Anterior cingulate cortex (tissue), 58 donors: ENCODE measurements around the gene HHIPL1.
"Not testable (repeated sequence)": the region's sequence is repeated elsewhere in the genome, so short reads cannot be mapped to it uniquely, and the experiment has no call there.

Experiments used
- DNase-seq, 58 donors: peaks; one replicate each; lab custom pipeline; 2025; lab: John Stamatoyannopoulos, UW

The HHIPL1 gene

GRCh38 chr14:99656171-99656570, 11.2 kb downstream of the HHIPL1 start:
- no peak for DNase-seq

GRCh38 chr14:99657645-99658155, 12.8 kb downstream of the HHIPL1 start:
- DNase-seq, result no peak

- DNase-seq, result no peak
These were observed 13.4 kb downstream of the HHIPL1 start for GRCh38 chr14:99658218-99658845.

- DNase-seq, result no peak
These were observed 14.4 kb downstream of the HHIPL1 start for GRCh38 chr14:99659333-99659741.

GRCh38 chr14:99660006-99660566, 15.2 kb downstream of the HHIPL1 start:
- no peak for DNase-seq

- DNase-seq, result no peak
These were observed 15.9 kb downstream of the HHIPL1 start for GRCh38 chr14:99660794-99661193.

GRCh38 chr14:99661206-99661605, 16.3 kb downstream of the HHIPL1 start:
- DNase-seq, result not testable (repeated sequence)

- no peak for DNase-seq
These were observed 17.9 kb downstream of the HHIPL1 start for GRCh38 chr14:99662846-99663245.

GRCh38 chr14:99663386-99664057, 18.6 kb downstream of the HHIPL1 start:
- DNase-seq, result no peak

- DNase-seq, result peak in 34 of 58 donors; percentile 28 to 90 (median 58)
These were observed 19.4 kb downstream of the HHIPL1 start for GRCh38 chr14:99664058-99664936.

- DNase-seq, result no peak
These were observed 20.0 kb downstream of the HHIPL1 start for GRCh38 chr14:99664937-99665273.

- DNase-seq, result no peak
These were observed 21.6 kb downstream of the HHIPL1 start for GRCh38 chr14:99666533-99666932.

- DNase-seq, result no peak
These were observed 22.1 kb downstream of the HHIPL1 start for GRCh38 chr14:99667045-99667444.

GRCh38 chr14:99667821-99668220, 22.9 kb downstream of the HHIPL1 start:
- DNase-seq, result no peak

GRCh38 chr14:99668307-99669295, 23.7 kb downstream of the HHIPL1 start:
- no peak for DNase-seq

GRCh38 chr14:99670361-99671234, 25.7 kb downstream of the HHIPL1 start:
- DNase-seq, result no peak

- DNase-seq, result peak in 51 of 58 donors; percentile 11 to 92 (median 67)
These were observed 26.6 kb downstream of the HHIPL1 start for GRCh38 chr14:99671235-99672224.
